ENCODE data around the gene CCDC188.
A peak's percentile ranks its signal among the peaks of the same experiment; 100 is the strongest.

CCDC188 gene

GRCh38 chr22:20188567-20188877 lies 37.7 kb upstream of the CCDC188 start:
- no peak overlapping the region for H3K4me3 ChIP-seq (ENCODE audit: low read length)
- DNase-seq (ENCODE audit: low read depth) = no peak
- no peak for TF ChIP-seq CTCF (conservative IDR thresholded peaks at IDR 0.05; ENCODE audit: low read depth, low read length)

DNA sequence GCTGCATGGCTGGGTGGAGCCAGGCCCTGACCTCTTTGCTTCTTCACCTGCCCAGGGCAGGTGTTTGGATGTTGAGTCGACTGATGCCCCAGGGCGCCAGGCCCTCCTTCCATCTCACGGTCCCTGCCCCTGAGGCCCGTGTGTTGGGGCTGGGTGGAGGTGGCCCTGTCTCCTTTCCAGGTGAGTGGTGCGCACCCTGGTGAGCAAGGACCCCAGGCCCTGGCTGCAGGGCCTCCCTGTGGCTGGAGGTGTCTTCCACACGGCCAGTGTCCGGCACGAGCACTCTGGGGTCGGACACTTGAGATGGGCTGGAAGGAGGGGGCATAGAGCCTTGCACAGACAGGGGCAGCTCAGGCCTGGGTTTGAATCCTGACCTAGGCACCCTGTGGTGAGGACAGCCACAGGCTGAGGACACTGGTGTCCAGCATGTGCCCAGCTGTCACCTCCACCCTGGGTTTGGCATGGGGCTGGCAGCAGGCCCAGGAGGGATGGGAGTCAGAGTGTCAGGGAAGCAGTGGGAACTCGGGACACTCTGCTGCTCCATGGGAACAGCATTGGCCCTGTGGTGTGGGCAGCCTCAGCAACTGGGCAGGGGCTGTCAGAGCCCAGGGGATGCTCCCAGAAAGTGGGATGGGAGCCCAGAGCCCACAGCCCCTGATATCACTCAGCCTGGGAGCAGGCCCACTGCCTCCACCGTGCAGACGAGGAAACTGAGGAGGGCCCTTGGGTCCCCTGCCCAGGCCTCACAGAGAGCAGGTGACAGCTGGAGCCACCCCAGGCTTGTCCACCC lies 37.1 kb upstream of the CCDC188 start:
- no peak for TF ChIP-seq CTCF (conservative IDR thresholded peaks at IDR 0.05; ENCODE audit: low read depth, low read length)
- DNase-seq (ENCODE audit: low read depth) = no peak
- no peak overlapping the region for H3K4me3 ChIP-seq (ENCODE audit: low read length)

- no peak overlapping the region for H3K4me3 ChIP-seq (ENCODE audit: low read length)
- DNase-seq (ENCODE audit: low read depth) = no peak
- TF ChIP-seq CTCF (conservative IDR thresholded peaks at IDR 0.05; ENCODE audit: low read depth, low read length) = no peak
Measured at GRCh38 chr22:20186871-20187546, 36.2 kb upstream of the CCDC188 start.

DNA sequence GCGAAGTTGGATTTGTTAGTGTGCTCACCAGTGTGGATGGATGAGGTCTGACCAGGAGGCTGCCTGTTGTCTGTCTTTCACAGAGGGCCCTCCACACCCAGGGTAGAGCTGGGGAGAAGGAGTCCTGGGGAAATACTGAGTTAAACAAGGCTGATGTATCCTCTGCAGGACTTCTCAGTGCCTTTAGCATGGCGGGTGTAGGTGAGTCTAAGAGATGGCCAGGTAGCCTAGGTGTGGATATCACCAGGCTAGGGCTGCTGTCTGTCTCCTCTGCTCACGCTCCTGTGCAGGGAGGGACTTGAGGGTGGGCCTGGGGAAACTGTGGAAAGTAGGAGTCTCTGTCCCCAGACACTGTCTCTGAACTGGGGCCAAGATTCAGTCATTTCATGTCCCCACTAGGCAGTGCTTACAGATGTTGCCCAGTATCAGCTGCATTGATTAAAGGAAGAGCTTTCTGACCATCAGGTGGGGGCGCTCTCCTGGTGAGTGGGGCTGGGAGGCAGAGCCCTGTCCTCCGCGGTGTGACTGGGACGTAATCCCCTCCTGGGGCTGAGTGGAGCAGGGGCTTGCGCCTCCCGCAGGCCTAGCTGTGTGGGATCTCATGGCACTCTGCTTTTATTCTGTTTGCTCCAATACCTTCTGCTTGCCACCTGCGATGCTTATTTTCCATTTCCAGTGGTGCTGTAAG lies 35.5 kb upstream of the CCDC188 start:
- DNase-seq (ENCODE audit: low read depth) = no peak
- TF ChIP-seq CTCF (conservative IDR thresholded peaks at IDR 0.05; ENCODE audit: low read depth, low read length) = peak; percentile 41
- H3K4me3 ChIP-seq (ENCODE audit: low read length) = no peak overlapping the region

- H3K4me3 ChIP-seq (ENCODE audit: low read length) = no peak overlapping the region
- TF ChIP-seq CTCF (conservative IDR thresholded peaks at IDR 0.05; ENCODE audit: low read depth, low read length) = no peak
- no peak for DNase-seq (ENCODE audit: low read depth)
Measured at GRCh38 chr22:20185750-20186149, 34.9 kb upstream of the CCDC188 start.

- H3K4me3 ChIP-seq (ENCODE audit: low read length) = no peak overlapping the region
- DNase-seq (ENCODE audit: low read depth) = no peak
- TF ChIP-seq CTCF (conservative IDR thresholded peaks at IDR 0.05; ENCODE audit: low read depth, low read length) = no peak
Measured at GRCh38 chr22:20184501-20185165, 33.8 kb upstream of the CCDC188 start.
